GM12891 (cell line): ENCODE measurements around the gene MRPS35.

Source experiments
- DNase-seq: peaks from one replicate; pipeline ENCODE4 v3.0.0; 2011; ENCODE audit warnings: low spot score; ENCODE audit not compliant: insufficient read length
- FAIRE-seq: peaks from 2 replicates; lab custom pipeline; 2011; peaks lifted over from hg19 to GRCh38; lab: Jason Lieb, UNC
- PAX5 ChIP-seq: IDR thresholded peaks from 2 replicates; pipeline ENCODE4 v1.6.1; 2011; ENCODE audit warnings: low read length, moderate library complexity, mild to moderate bottlenecking; ENCODE audit not compliant: insufficient read depth, severe bottlenecking
- POLR2A ChIP-seq: IDR thresholded peaks from 2 replicates; pipeline ENCODE4 v1.6.1; 2011; ENCODE audit warnings: low read depth, low read length, control low read depth
- POLR2AphosphoS5 ChIP-seq: IDR thresholded peaks from 2 replicates; pipeline ENCODE4 v1.6.1; 2011; ENCODE audit warnings: low read depth, low read length, control low read depth
- POU2F2 ChIP-seq: IDR thresholded peaks from 2 replicates; pipeline ENCODE4 v1.6.1; 2011; ENCODE audit warnings: low read depth, mild to moderate bottlenecking, control low read depth, low read length, moderate library complexity
- SPI1 ChIP-seq: IDR thresholded peaks from 2 replicates; pipeline ENCODE4 v1.6.1; 2011; ENCODE audit warnings: low read depth, low read length, control low read depth
- TAF1 ChIP-seq: IDR thresholded peaks from 2 replicates; pipeline ENCODE4 v1.6.1; 2011; ENCODE audit warnings: low read depth, low read length, control low read depth

The MRPS35 gene

GRCh38 chr12:27772328-27773049, 61.9 kb downstream of the MRPS35 start:
- DNase-seq (no peak), FAIRE-seq (no peak)
- TF ChIP-seq SPI1 (no peak), POLR2AphosphoS5 (no peak), PAX5 (no peak), TAF1 (no peak), POLR2A (no peak), POU2F2 (no peak)

GRCh38 chr12:27777141-27777540, 66.5 kb downstream of the MRPS35 start:
- DNase-seq (no peak), FAIRE-seq (no peak)
- no peak for TF ChIP-seq PAX5
- TF ChIP-seq POLR2AphosphoS5: no peak
- TF ChIP-seq POLR2A: no peak
- no peak for TF ChIP-seq TAF1
- no peak for TF ChIP-seq SPI1
- no peak for TF ChIP-seq POU2F2

GRCh38 chr12:27778206-27778605, 67.6 kb downstream of the MRPS35 start:
- TF ChIP-seq POU2F2 (no peak), SPI1 (no peak), POLR2A (no peak), TAF1 (no peak), PAX5 (no peak), POLR2AphosphoS5 (no peak)
- DNase-seq (no peak), FAIRE-seq (no peak)

GRCh38 chr12:27779416-27779919, 68.8 kb downstream of the MRPS35 start:
- DNase-seq (peak; percentile 21), FAIRE-seq (peak; percentile 85)
- no peak for TF ChIP-seq POLR2A
- TF ChIP-seq SPI1: no peak
- TF ChIP-seq PAX5: no peak
- TF ChIP-seq TAF1: peak; percentile 40; the same call in 1 of the 2 replicates
- no peak; the same call in 1 of the 2 replicates for TF ChIP-seq POLR2AphosphoS5
- TF ChIP-seq POU2F2: no peak

- peak; percentile 70 for DNase-seq
- TF ChIP-seq TAF1 (no peak), POLR2A (no peak; the same call in 1 of the 2 replicates), POLR2AphosphoS5 (peak; percentile 75), SPI1 (0 out of 2 replicates have a peak, but pooled peaks have one; percentile 7)
- no peak for FAIRE-seq
These were observed 69.4 kb downstream of the MRPS35 start, which contains the start of the genes KLHL42 and MANSC4 for GRCh38 chr12:27779920-27780611. TSS of gene KLHL42 (plus strand) at chr12:27780233. CDS start at chr12:27780331, 98 bp downstream. TSS of gene MANSC4 (minus strand) at chr12:27780236. CDS start at chr12:27771276, 8,960 bp downstream.

GRCh38 chr12:27780612-27781408, 70.2 kb downstream of the MRPS35 start:
- TF ChIP-seq POLR2AphosphoS5: no peak
- TF ChIP-seq POU2F2: no peak
- no peak for TF ChIP-seq PAX5
- TF ChIP-seq POLR2A: no peak
- no peak for TF ChIP-seq TAF1
- TF ChIP-seq SPI1: no peak
- FAIRE-seq: peak; percentile 82
- DNase-seq: peak; percentile 36

GRCh38 chr12:27781680-27782079, 71.0 kb downstream of the MRPS35 start:
- no peak for TF ChIP-seq TAF1
- TF ChIP-seq SPI1: no peak
- TF ChIP-seq POLR2AphosphoS5: no peak
- TF ChIP-seq POU2F2: no peak
- no peak for TF ChIP-seq PAX5
- TF ChIP-seq POLR2A: no peak
- no peak for FAIRE-seq

GRCh38 chr12:27782481-27782880, 71.8 kb downstream of the MRPS35 start:
- FAIRE-seq (no peak), DNase-seq (no peak)
- TF ChIP-seq TAF1: no peak
- TF ChIP-seq POLR2AphosphoS5: no peak
- no peak for TF ChIP-seq SPI1
- no peak for TF ChIP-seq POU2F2
- no peak for TF ChIP-seq POLR2A
- no peak for TF ChIP-seq PAX5

More at GRCh38 chr12:27781680-27782079, 71.0 kb downstream of the MRPS35 start:
- DNase-seq: no peak
